GM12865 (cell line): ENCODE data around the gene IL15RA.

Source experiments
- DNase-seq: peaks from one replicate; pipeline ENCODE4 v3.0.0; 2010; ENCODE audit warnings: low read depth
- H3K4me3 ChIP-seq: 2 replicates; pipeline ENCODE4 v1.5.1; 2011; ENCODE audit warnings: mild to moderate bottlenecking, low read depth, low read length, control low read depth
- TF ChIP-seq, protein P1 (sequence below): IDR thresholded peaks from 2 replicates; pipeline ENCODE4 v1.5.1; 2011; ENCODE audit warnings: low read length, control low read depth, low read depth, inconsistent platforms; ENCODE audit not compliant: insufficient read depth; ENCODE audit errors: missing control alignments

Gene IL15RA

DNA sequence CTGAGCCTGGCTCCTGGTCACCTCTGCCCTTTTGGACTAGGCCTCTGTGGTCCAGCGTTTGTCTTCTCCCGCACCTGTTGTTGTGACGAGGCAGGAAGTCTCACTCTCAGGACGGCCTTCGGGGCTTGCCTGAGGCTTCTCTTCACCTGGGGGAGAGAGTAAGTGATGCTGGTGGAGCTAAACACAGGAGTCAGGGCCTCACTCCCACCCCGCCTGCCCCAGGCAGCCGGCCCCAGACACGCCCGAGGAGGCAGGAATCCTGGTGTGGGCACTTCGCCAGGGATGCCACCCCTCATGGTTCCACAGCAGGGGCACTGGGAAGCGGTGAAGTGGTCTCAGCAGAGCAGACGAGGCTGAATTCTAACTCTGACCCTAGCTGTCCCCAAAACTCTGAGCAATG, 42.5 kb upstream of the IL15RA start:
- DNase-seq, result no peak
- no peak overlapping the region for H3K4me3 ChIP-seq
- TF ChIP-seq, protein P1, sequence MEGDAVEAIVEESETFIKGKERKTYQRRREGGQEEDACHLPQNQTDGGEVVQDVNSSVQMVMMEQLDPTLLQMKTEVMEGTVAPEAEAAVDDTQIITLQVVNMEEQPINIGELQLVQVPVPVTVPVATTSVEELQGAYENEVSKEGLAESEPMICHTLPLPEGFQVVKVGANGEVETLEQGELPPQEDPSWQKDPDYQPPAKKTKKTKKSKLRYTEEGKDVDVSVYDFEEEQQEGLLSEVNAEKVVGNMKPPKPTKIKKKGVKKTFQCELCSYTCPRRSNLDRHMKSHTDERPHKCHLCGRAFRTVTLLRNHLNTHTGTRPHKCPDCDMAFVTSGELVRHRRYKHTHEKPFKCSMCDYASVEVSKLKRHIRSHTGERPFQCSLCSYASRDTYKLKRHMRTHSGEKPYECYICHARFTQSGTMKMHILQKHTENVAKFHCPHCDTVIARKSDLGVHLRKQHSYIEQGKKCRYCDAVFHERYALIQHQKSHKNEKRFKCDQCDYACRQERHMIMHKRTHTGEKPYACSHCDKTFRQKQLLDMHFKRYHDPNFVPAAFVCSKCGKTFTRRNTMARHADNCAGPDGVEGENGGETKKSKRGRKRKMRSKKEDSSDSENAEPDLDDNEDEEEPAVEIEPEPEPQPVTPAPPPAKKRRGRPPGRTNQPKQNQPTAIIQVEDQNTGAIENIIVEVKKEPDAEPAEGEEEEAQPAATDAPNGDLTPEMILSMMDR, result no peak

- no peak overlapping the region for H3K4me3 ChIP-seq
- TF ChIP-seq, protein P1, result no peak
- no peak for DNase-seq
Measured at GRCh38 chr10:6019010-6019782, 41.9 kb upstream of the IL15RA start.

DNA sequence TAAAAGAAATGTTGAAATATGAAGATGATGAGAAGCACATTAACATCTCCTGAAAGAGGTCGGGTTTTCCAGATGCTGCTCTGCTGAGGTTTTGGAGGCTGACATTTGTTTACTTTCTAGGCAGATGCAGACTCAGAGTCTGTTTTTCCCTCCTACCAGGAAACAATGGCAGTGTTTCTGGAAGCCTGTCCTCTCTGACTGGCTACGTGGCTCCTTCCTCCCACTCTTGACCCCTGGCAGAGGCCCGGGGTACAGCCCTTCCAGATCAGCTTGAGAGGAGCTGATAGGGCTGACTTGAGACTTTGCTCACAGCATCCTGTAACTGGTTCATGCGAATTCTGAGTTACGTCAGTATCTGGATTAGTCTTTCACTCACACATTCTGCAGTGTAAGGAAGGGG, 41.1 kb upstream of the IL15RA start:
- no peak for DNase-seq
- TF ChIP-seq, protein P1, result no peak
- no peak overlapping the region for H3K4me3 ChIP-seq

DNA sequence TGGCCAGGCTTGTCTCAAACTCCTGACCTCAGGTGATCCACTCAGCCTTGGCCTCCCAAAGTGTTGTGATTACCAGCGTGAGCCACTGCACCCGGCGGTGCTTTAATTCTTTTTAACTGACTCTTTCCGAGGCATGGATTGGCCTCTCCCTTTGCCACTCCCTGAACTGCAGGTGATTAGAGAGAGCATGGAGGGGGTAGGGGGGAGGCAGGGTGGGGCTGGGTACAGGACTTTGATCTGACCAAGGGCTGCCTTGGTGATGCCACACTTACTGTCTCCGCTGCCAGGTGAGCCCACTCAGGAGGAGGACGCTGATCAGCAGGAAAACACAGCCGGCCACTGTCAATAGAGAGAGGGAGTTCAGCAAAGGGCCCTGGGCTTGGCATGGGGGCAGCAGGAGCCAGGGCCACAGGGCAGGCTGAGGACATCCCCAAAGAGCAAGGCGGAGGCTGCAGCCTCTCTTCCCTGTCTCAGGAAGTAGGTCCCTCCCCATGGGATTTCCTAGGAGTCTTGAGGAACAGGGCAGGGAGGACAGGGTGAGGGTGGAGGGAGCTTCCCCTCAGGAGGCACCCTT, 40.5 kb upstream of the IL15RA start:
- DNase-seq, result no peak
- no peak overlapping the region for H3K4me3 ChIP-seq
- TF ChIP-seq, protein P1, result no peak

GRCh38 chr10:6014241-6014761, 37.0 kb upstream of the IL15RA start:
- TF ChIP-seq, protein P1, result peak; percentile 69
- DNase-seq, result peak; percentile 76
- H3K4me3 ChIP-seq, result no peak overlapping the region

DNA sequence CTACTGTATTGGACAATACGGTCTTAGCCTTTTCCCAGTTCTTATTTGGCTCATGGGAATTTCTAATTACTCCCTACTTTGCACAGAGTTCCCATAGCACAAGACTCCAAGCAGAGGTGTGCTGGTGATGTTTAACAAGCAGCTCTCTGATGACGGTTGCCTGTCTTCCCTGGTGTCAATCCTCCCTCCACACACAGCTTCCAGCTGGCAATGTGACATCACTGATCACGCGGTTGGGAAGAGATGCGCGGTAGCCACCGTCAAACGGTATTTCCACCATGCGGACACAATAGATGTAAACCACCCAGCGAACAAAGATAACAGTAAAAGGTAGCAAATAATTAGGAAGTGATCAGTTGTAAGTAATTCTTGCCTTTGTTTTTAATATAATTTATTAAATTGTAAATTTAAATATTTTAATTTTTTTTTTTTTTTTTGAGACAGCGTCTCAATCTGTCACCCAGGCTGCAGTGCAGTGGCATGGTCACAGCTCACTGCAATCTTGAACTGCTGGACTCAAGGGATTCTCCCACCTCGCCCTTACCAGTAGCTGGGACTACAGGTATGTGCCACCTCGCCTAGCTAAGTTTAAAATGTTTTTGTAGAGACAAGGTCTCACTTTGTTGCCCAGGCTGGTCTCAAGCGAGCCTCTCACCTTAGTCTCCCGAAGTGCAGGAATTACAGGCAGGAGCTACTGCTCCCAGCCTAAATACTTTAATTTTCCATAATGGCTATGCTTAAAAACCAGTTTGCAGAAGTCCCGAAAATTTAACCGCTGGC, 36.3 kb upstream of the IL15RA start:
- DNase-seq, result no peak
- no peak overlapping the region for H3K4me3 ChIP-seq
- TF ChIP-seq, protein P1, result no peak
